Osteocyte (in vitro differentiated cells): ENCODE data around the gene UBE2G2. TPM values are rescaled to one million over a fixed set of nuclear protein-coding genes. Genes with fewer than 3 reads are reported as not detected.

Experiments
- DNase-seq: peaks from one replicate; pipeline ENCODE4 v3.0.0; 2021; ENCODE audit warnings: mixed read lengths; ENCODE audit not compliant: unreplicated experiment; ENCODE audit errors: extremely low spot score
- H3K27ac Mint-ChIP-seq: one replicate; pipeline ENCODE4 v1.8.0; 2021; ENCODE audit warnings: mild to moderate bottlenecking, mixed read lengths; ENCODE audit not compliant: unreplicated experiment
- H3K27me3 Mint-ChIP-seq: one replicate; pipeline ENCODE4 v1.8.0; 2021; ENCODE audit warnings: mixed read lengths; ENCODE audit not compliant: unreplicated experiment
- H3K36me3 Mint-ChIP-seq: one replicate; pipeline ENCODE4 v1.8.0; 2021; ENCODE audit warnings: mixed read lengths; ENCODE audit not compliant: unreplicated experiment
- H3K4me1 Mint-ChIP-seq: one replicate; pipeline ENCODE4 v1.8.0; 2021; ENCODE audit warnings: mixed read lengths; ENCODE audit not compliant: unreplicated experiment
- H3K4me3 Mint-ChIP-seq: one replicate; pipeline ENCODE4 v1.8.0; 2021; ENCODE audit warnings: mild to moderate bottlenecking, moderate library complexity, mixed read lengths; ENCODE audit not compliant: unreplicated experiment
- H3K9me3 Mint-ChIP-seq: one replicate; pipeline ENCODE4 v1.8.0; 2021; ENCODE audit warnings: mixed read lengths; ENCODE audit not compliant: unreplicated experiment
- total RNA-seq: library from RNA; stranded (reverse); gene quantifications from 2 replicates; pipeline ENCODE4 v1.2.1, GENCODE V29; 2021
- TF ChIP-seq, protein P1 (sequence below): fragments of 200-600 bp; sonication (generic); IDR thresholded peaks from 2 replicates; pipeline ENCODE4 v1.5.0; 2021; ENCODE audit warnings: antibody characterized with exemption, mild to moderate bottlenecking, moderate library complexity

UBE2G2 gene
- total RNA-seq, 1 donor from 2014 or later, result 78.7 TPM

DNA sequence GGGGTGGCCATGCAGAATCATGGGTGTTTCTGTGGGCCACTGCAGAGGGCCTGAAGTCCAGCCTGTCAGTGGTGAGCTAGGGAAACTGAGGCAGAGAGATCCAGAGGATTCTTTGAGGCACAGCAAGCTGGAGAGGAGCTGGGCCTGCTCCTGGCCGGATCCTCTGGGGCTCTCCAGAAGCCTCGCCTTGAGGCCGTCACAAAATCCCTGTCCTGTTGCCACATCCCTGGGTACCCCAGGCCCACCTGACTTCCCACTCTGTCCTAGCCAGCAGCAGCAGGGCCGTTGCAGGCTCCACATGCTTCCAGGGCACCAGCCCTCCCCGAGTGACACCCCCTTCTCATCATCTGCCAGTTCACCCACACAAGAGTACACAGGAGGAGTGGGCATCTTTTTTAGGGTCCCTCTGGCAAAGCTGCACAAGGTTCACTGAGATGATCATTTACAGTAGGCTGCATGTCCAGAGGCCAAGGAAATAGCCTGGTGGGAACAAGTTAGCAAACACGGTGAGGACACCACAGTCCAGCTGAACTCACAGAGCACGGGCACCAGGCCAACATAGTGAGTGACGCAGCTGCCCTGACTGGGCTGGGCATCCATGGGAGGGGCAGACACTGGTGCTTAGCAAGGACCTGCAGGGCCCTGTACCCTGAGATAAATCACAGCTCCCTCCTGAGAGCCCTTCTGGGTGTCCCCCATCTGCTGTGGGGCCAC is 65.2 kb downstream of the UBE2G2 start:
- TF ChIP-seq, protein P1, sequence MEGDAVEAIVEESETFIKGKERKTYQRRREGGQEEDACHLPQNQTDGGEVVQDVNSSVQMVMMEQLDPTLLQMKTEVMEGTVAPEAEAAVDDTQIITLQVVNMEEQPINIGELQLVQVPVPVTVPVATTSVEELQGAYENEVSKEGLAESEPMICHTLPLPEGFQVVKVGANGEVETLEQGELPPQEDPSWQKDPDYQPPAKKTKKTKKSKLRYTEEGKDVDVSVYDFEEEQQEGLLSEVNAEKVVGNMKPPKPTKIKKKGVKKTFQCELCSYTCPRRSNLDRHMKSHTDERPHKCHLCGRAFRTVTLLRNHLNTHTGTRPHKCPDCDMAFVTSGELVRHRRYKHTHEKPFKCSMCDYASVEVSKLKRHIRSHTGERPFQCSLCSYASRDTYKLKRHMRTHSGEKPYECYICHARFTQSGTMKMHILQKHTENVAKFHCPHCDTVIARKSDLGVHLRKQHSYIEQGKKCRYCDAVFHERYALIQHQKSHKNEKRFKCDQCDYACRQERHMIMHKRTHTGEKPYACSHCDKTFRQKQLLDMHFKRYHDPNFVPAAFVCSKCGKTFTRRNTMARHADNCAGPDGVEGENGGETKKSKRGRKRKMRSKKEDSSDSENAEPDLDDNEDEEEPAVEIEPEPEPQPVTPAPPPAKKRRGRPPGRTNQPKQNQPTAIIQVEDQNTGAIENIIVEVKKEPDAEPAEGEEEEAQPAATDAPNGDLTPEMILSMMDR, result no peak
- peaks cover 40% of the 10 kb centered on the region for H3K4me1 Mint-ChIP-seq
- peak; percentile 92 for DNase-seq
- no peaks in the 10 kb centered on the region for H3K9me3 Mint-ChIP-seq
- no peak overlapping the region for H3K4me3 Mint-ChIP-seq
- H3K36me3 Mint-ChIP-seq, result no peaks in the 10 kb centered on the region
- peaks cover 45% of the 10 kb centered on the region for H3K27me3 Mint-ChIP-seq
- H3K27ac Mint-ChIP-seq, result peak overlapping the region; percentile 73

DNA sequence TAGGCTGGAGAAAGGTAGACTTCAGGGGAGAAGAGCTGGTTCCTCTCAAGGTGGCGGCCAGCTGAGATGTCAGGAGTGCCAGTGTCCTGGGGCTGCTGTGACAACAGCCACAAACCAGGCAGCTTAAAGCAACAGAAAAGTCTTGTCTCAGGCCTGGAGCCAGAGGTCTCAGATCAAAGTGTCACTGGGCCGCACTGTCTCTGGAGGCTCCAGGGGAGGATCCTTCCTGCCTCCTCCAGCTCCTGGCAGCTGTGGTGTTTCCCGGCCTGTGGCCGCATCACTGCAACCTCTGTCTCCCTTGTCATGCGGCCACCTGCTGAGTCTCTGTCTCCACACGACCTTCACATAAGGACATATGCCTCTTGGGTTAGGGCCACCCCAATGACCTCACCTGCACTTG is 65.8 kb downstream of the UBE2G2 start:
- H3K9me3 Mint-ChIP-seq, result no peaks in the 10 kb centered on the region

DNA sequence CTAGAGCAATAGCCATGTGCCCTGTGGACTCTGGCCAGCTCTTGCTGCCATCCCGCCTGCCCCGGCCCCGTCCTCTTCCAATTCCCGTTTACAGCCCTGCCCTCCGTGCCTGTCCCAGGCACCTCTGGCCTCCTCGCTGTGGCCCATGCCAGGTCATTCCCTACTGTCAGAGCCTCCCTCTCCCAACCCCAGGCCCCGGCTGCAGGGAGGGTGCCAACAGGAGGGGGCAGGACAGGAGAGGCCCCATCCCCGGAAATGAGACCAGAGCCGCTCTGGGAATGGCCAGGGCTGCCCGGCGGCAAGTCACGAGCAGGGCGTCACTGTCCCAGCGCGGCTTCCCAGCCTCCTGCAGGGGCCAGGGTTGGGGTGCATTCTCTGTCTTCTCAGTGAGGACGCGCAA is 66.8 kb downstream of the UBE2G2 start:
- Mint-ChIP-seq H3K9me3 (no peaks in the 10 kb centered on the region), H3K4me3 (no peak overlapping the region), H3K27me3 (peaks cover 50% of the 10 kb centered on the region), H3K36me3 (no peaks in the 10 kb centered on the region), H3K27ac (no peak overlapping the region), H3K4me1 (peaks cover 36% of the 10 kb centered on the region)
- peak; percentile 84 for DNase-seq
- TF ChIP-seq, protein P1, result no peak

More for the DNA sequence above, 65.8 kb downstream of the UBE2G2 start:
- H3K4me1 Mint-ChIP-seq, result peaks cover 38% of the 10 kb centered on the region
- H3K27me3 Mint-ChIP-seq, result peaks cover 48% of the 10 kb centered on the region
- DNase-seq, result peak; percentile 70
- peak overlapping the region; percentile 73 for H3K27ac Mint-ChIP-seq
- TF ChIP-seq, protein P1, result no peak
- no peak overlapping the region for H3K4me3 Mint-ChIP-seq
- no peaks in the 10 kb centered on the region for H3K36me3 Mint-ChIP-seq

DNA sequence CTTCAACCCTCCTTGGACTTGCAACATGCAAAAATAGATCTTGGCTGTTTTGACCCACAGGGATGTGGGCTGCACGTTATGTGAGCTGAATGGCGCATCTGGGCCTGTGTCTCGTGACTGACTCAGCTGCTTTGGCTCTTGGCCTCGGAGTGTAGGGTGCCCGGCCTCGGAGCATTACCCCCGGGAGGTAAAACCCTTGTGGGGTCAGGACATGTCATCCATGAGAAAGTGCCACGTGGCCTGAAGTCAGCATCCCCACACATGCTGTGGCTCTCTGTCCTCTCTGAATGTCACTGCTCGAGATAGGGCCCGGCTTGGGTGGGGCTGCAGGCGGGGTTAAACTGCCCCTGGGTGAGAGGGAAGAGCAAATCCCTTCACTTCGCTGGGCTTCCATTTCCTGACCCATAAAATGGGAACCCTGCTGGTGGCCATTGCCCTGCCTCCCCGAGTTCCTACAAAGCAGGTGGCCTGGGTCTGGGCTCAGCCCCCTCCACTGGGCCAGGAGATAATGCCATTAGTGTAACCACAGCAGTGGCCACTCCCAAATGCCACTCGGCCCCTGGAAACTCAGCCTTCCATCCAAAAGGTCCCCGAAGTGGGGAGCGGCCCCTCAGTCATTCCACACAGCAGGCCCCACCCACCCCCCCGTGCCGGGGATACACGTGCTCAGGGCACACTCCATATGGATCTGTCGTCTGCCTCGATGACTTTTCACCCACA is 67.4 kb downstream of the UBE2G2 start:
- Mint-ChIP-seq H3K27me3 (peaks cover 47% of the 10 kb centered on the region), H3K9me3 (no peaks in the 10 kb centered on the region), H3K27ac (no peak overlapping the region), H3K36me3 (no peaks in the 10 kb centered on the region), H3K4me1 (peaks cover 36% of the 10 kb centered on the region), H3K4me3 (no peak overlapping the region)
- DNase-seq, result no peak
- TF ChIP-seq, protein P1, result no peak

DNA sequence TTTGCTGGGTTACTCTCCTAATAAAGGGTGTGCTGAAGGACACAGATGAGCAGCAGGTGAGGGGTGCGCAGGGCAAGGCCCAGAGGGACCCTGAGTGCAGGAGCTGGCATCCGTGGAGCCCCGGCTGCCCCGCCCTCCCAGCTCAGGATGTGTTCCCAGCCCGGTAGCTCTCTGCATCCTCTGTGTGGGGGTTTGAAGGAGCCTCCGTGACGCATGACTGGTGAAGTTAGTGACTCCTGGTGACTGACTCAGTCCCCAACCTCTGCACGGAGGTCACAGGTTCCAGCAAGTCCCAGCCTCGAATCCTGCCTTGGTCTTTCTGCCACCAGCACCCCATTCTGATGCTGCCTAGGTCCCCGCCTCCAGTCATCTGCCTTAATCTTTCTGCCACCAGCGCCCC is 68.7 kb downstream of the UBE2G2 start:
- Mint-ChIP-seq H3K4me3 (no peak overlapping the region), H3K27me3 (peaks cover 38% of the 10 kb centered on the region), H3K9me3 (no peaks in the 10 kb centered on the region), H3K4me1 (peaks cover 36% of the 10 kb centered on the region), H3K36me3 (no peaks in the 10 kb centered on the region), H3K27ac (no peak overlapping the region)
- TF ChIP-seq, protein P1, result no peak
- peak; percentile 75 for DNase-seq
